Frontal cortex (tissue), 4 donors: ENCODE data around the gene CEMP1. TPM values are rescaled to one million over a fixed set of nuclear protein-coding genes. Genes with fewer than 3 reads are reported as not detected.

Source experiments
- DNase-seq, 2 donors: peaks; one replicate each; pipeline ENCODE4 v3.0.0; 2012; ENCODE audit warnings: low spot score in 2 of 2
- FAIRE-seq: peaks from 2 replicates; lab custom pipeline; 2012; peaks lifted over from hg19 to GRCh38; lab: Jason Lieb, UNC
- total RNA-seq: library from RNA; depleted of rRNA; stranded (reverse); fragments of >200 nt; gene quantifications from one replicate; pipeline ENCODE4 v1.2.3, GENCODE V29; 2014
- donor health status: control.
- donor health status: control.
- donor health status: control.

Gene CEMP1
- total RNA-seq, 1 donor from 2014 or later: 0.41 TPM

GRCh38 chr16:2523801-2524231, 7.4 kb downstream of the CEMP1 start:
- no peak for FAIRE-seq
- DNase-seq: no peak

GRCh38 chr16:2520784-2521531, 10.2 kb downstream of the CEMP1 start:
- FAIRE-seq: no peak
- DNase-seq: no peak

GRCh38 chr16:2520097-2520783, 11.0 kb downstream of the CEMP1 start, which contains the start of gene AMDHD2:
TSS of gene AMDHD2 (plus strand) at chr16:2520371. CDS start at chr16:2520459, 88 bp downstream.
- no peak for FAIRE-seq
- peak; percentile 99 for DNase-seq

DNA sequence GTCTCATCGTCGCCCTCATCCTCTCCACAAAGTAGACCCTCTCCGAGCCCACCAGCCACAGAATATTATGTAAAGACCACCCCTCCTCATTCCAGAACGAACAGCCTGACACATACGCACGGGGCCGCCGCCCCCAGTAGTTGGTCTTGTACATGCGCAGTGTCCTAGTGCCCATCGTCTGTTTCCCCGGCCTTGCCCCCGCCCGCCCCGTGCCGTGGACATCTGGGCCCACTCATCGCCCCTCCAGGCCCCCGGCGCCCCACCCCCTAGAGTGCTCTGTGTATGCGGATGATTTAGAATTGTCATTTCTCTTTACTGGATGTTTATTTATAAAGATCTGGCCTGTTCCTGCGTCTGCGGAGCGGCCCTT, 11.5 kb downstream of the CEMP1 start:
- DNase-seq (no peak), FAIRE-seq (no peak)

DNA sequence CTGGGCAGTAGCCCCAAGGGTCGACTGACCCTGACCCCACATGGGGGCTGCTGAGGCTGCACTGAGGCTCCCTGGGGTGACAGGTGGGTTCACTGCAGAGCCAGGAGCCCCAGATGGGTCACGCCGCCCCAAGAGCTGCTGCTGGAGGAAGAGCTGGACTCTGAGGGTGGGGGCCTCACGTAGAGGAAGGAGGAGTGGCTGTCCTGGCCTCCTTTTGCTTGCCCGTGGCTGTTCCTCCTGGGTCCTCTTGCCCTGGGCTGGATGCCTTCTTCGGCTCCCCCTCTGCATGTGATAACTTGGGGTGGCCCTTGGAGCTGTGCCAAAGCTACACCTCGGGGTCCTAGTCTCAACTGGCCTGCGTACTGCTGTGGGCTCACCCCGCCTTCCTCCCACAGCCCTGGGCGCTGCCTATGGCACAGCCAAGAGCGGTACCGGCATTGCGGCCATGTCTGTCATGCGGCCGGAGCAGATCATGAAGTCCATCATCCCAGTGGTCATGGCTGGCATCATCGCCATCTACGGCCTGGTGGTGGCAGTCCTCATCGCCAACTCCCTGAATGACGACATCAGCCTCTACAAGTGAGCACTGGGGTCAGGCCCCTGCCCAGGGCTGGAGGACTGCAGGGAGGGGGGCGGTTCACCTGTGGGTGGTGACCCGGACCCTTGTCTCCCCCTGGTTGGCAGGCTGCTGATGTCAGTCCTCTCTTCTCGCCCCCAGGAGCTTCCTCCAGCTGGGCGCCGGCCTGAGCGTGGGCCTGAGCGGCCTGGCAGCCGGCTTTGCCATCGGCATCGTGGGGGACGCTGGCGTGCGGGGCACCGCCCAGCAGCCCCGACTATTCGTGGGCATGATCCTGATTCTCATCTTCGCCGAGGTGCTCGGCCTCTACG, 12.1 kb downstream of the CEMP1 start:
- DNase-seq: no peak
- FAIRE-seq: no peak

DNA sequence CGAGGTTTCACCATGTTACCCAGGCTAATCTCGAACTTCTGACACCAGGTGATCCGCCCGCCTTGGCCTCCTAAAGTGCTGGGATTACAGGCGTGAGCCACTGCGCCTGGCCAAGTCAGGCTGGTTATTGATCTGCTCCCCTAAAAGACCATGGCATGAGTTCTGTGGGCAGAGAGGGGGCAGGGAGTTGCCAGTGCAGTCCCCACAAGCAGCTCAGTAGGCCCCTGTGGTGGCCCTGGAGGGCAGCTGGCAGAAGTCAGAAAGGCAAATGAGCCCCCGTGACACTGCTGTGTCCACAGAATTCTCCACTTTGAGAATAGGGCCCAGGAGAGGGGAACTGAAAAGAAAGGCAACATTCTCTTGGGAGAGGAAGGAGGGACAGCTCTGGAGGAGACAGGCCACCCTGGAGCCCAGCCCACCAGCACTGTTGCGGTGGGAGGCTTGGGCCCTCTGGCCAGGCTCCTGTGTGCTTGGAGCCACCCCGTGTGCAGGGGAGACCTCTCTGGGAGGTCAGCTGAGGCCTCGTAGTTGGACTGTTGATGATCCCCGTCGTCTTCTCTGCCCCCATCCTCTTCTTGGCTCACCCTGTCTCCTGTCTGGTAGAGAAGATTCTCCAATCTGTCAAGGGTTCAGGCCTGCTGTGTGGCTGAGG, 13.1 kb downstream of the CEMP1 start:
- no peak for FAIRE-seq
- no peak for DNase-seq

DNA sequence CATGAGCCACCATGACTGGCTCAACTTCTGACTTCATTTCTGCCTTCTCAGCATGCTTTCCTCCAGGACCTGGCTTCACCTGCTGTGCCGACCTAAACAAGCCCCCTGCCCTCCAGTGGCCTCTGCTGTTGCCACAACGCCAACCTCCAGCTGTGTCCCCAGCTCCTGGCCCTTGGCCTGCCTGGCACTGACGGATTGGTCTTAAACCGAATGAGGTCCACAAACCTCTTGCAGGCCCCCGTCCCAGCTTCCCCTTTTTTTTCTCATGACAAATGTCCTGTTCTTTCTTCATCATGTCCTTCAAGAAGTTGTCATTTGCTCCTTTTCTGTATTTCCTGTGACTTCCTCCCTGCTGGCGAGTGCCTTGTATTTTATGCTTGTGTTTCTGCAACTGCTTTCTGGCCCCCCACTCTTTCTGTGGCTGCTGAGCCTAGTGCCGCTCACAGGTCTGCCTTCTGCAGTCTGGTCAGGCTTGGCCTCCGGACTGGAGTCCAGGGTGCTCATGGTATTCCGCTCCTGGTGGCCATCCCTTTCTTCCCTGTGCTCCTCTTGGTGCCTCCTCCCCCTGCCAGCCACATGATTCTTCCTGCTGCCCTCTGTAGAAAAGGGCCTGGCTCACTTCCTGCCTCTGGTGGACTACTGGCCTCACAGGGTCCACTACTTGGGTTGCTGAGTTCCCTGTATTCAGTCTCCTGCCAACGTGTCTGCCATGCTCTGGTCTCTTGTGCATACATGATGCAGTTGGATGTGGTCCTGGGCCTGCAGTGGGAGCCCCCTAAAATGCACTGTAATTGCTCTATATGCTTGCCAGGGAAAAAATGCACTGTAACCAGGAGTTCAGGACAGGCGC, 14.6 kb downstream of the CEMP1 start:
- no peak for DNase-seq

DNA sequence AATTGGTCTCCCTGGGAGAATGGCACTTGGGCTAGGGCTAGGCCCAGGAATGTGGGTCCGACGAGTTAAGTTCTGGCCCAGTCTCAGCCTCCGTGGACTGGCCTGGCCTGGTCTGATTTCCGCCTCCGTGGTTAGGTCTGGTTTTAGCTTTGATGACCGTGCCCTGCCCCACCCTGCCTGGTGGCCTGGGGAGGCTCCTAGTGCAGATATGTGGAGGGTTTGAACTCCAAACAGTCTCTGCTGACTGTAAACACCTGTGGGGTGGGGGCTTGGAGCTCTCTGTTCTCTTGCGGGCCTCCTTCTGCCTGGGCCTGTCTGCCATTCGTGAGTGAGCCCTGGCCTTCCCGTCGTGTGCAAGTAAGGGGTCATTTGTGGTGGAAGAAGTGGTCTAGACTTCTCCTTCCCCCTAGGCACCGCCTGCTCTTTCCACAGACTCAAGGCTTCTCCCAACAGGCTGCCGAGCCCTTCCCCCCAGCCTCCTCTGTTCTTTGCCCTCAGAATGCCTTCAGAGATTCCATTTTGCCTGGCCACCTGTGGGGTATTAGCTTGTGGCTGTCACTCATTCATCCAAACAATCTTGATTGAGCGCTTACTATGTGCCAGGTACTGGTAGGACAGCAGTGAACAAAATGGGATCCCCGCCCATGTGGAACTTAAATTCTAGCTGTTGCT, 15.9 kb downstream of the CEMP1 start:
- no peak for FAIRE-seq

More for the DNA sequence above, 14.6 kb downstream of the CEMP1 start:
- FAIRE-seq: no peak

DNA sequence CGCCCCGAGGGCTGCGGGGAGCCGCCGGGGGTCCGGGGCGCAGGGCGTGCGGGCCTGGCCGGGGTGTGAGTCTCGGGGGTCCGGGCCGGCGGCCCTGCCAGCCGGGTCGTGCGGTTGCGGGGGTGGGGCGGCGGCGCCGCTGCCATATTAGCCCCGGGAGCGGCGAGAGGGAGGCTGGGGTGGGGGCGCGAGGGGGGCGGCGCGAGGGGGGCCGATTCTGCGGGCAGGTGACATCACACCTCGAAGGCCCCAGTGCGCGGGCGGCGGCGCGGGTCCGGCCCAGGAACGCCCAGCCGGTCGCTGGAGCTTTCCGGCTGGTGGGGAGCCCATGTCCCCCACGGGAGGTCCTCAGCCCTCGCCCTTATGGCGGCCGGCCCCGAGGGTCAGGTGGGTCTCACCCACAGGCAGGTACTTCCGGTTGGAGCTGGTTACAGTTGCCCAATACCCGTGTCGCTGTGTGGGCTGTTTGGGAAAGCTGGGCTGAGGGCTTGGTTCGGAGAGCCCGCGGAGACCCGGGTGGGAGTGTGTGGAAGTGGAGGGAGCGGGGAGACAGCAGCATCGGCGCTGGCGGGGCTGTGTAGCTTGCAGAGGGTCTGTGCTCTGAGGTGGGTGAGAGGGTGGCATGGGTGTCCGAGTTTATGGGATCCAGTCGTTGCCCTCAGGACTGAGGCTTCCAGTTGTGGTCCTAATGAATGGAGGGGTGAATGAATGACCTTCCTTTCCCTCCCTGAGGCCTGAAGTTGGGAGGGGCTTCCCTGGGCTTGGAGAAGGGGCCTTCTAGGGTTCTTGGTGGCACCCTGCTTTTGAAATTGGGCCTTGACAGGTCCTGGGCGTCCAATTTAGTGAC, 16.7 kb downstream of the CEMP1 start:
- DNase-seq: no peak

More for the DNA sequence above, 15.9 kb downstream of the CEMP1 start:
- DNase-seq: no peak

DNA sequence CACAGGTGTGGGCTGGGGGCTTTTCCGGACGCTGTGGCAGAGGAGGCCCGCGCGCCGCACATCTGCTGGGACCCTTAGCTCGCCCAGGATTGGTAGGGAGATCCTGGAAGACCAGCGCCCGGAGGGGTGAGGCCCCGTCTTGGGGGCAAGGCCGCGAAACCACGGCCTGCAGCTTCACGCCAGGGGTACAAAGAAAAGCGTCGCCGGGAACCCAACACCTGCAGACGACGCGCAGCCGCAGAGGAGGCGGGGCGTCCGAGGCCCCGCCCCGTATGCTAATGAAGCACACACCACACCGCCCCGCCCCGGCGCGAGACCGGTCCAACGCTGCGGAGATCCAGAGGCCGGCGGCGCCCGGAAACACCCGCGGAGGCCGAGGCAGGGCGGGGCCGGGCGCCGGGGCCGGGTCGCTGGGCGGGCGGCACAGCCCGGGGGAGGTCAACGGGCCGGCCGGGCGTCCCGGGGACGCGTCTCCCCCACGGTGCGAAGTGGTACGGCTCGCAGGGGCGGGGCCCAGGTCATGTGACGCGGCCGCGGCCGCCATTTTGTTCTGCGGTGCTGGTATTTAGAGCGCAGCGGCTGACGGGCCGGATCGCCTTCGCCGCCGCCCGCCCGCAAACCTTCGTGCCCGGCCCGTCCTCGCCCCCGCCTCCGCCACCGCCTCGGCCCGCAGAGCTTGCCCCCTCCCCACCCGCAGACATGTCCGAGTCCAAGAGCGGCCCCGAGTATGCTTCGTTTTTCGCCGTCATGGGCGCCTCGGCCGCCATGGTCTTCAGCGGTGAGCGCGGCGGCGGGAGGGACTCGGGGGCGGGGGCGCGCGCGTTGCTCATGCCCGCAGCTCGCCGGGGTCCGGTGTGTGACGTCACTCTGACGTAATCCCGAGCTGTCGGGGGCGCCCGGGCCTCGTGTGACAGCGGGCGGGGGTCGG, 17.5 kb downstream of the CEMP1 start, which contains the start of gene ATP6V0C:
TSS of gene ATP6V0C (plus strand) at position 548 of the 928 bp plus-strand sequence. CDS start at position 700, 152 bp downstream.
- DNase-seq: peak; percentile 98 to 99
- no peak for FAIRE-seq

More for the DNA sequence above, 16.7 kb downstream of the CEMP1 start:
- FAIRE-seq: no peak

DNA sequence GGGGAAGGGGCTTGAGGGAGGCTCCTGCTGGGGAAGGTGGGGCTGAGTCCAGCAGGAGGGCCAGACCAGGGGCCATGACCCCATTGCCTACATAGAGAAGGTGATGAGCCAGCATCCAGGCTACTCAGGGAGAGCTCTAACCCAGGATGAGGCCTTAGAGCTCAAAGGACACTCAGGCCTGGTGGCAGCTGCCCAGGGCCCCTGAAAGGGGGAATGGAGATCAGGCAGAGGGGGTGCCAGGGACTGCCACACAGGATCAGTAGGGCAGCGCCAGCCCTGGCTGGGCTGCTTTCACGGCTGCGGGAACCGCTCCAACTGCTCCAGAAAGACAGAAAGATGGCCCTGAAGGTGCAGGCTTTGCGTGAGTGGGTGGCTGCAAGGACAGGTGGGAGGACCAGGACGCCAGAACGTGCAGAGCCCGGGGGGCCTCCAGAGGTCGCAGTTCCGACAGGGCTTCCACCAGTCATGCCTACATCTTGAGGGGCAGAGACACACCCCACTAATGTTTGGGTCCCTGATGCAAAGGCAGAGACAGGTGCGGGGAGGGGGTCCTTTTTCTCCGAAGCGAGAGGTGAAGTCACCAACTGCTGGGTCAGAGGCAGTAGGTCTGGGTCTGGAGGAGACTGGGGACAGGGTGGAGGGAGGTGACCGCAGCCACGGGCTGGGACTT, 18.3 kb downstream of the CEMP1 start:
- DNase-seq (no peak), FAIRE-seq (no peak)

GRCh38 chr16:2511996-2512734, 19.0 kb downstream of the CEMP1 start:
- FAIRE-seq: no peak
- no peak for DNase-seq

GRCh38 chr16:2511128-2511800, 19.9 kb downstream of the CEMP1 start:
- FAIRE-seq: no peak
- peak in 1 of 2 donors; percentile 75 for DNase-seq

DNA sequence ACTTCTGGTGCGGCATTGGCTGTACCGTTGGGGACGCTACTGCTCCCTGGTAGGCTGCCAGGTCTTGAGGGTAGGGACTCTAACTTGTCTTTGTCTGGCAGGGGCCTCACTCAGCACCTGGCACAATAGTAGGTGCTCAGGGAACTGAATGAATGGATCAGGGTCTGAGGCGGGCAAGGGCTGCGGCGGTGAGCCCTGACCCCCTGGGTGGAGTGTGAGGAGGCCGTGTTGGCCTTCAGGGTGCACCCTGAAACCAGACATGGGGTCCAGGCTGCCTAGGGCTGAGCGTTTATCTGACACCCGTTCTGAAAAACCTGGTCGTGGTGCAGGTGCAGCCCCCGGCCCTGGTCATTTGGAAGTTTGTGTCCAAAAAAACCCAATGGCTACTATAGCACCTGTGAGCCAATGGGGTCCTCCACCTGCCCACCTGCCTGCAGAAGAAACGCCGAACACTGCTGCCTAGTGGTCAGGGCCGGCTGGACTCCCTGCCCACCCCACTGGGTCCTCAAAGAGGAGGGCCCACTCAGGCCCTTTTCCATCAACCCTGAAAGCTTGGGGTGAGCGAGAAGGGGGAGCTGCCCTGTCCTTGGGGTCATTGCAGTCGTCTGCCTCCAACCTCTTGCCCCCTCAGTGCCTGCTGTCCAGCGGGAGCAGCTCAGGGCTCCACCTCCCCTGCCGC, 22.3 kb downstream of the CEMP1 start:
- DNase-seq (no peak), FAIRE-seq (no peak)
